Measurements from ENCODE around the gene TMEM200C.
A peak's percentile ranks its signal among the peaks of the same experiment; 100 is the strongest.
"Not testable (repeated sequence)": the region's sequence is repeated elsewhere in the genome, so short reads cannot be mapped to it uniquely, and the experiment has no call there.

Gene TMEM200C

DNA sequence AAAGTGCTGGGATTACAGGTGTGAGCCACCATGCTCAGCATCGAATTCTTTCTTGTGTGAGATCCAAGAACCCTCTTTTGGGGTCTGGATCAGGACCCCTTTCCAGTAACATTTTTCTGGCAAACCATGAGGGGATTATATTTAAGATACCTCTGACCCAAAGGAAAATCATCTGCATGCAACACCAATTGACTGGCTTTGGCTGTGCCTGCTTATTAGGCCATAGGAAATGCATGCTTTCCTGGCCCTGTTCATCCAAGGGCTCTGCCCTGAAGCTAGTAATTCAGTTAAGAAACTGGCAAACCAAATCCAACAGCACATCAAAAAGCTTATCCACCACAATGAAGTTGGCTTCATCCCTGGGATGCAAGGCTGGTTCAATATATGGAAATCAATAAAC, 33.2 kb downstream of the TMEM200C start:
- not testable (repeated sequence) for H3K4ac ChIP-seq (ENCODE audit: low read depth, low read length); H3K27me3 ChIP-seq (ENCODE audit: insufficient read depth, low read length); H3K14ac ChIP-seq (ENCODE audit: low read length); H4K8ac ChIP-seq (ENCODE audit: low read depth, low read length); H3K9me3 ChIP-seq (ENCODE audit: insufficient read depth, low read depth, low read length); H2BK12ac ChIP-seq (ENCODE audit: low read length); H4K91ac ChIP-seq (ENCODE audit: low read depth, low read length); H3K4me1 ChIP-seq (ENCODE audit: control insufficient read depth in 1 of 2, insufficient read depth in 2 of 2, low read length in 2 of 2); H3K23ac ChIP-seq (ENCODE audit: low read length); H2BK120ac ChIP-seq (ENCODE audit: insufficient read depth, low read length, poor library complexity); H2AK5ac ChIP-seq (ENCODE audit: low read length); H3K79me2 ChIP-seq (ENCODE audit: control insufficient read depth, insufficient read depth, low read length, poor library complexity); H2BK5ac ChIP-seq (ENCODE audit: low read depth, low read length, poor library complexity); H3K4me3 ChIP-seq (ENCODE audit: low read depth, low read length); H3K36me3 ChIP-seq (ENCODE audit: control insufficient read depth in 1 of 2, insufficient read depth in 2 of 2, low read length in 2 of 2); DNase-seq; H4K12ac ChIP-seq (ENCODE audit: low read depth, low read length); H3K27ac ChIP-seq (ENCODE audit: low read depth, low read length); H3K9ac ChIP-seq (ENCODE audit: low read length); H2AFZ ChIP-seq (ENCODE audit: insufficient read depth, low read length, poor library complexity); H3K18ac ChIP-seq (ENCODE audit: low read length); H3K4me2 ChIP-seq (ENCODE audit: low read length); H3K79me1 ChIP-seq (ENCODE audit: low read length)
- no CpG with 5 or more reads among the region's 1 CpG for WGBS (ENCODE audit: extremely low coverage, insufficient coverage, insufficient read length)

DNA sequence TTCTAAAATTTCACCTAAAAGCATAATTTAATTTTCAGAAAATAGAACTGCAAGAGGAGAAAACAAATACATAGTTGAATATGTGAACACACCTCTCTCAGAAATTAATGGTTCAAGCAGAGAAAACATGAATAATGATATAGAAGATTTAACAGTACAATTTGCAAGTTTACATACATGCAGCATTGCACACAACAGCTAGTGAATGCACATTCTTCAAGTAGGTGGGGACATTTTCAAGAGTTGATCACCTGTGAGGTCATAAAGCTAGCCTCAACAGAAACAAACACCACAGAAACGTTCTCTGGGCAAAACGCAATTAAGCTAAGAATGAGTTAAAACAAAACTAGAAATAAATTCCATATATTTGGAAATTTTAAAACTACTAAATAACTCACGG, 38.1 kb downstream of the TMEM200C start:
- Histone ChIP-seq H2AK5ac (ENCODE audit: low read length) (no peak overlapping the region), H2BK120ac (ENCODE audit: insufficient read depth, low read length, poor library complexity) (no peak overlapping the region), H2BK12ac (ENCODE audit: low read length) (no peak overlapping the region), H3K79me1 (ENCODE audit: low read length) (no peaks in the 10 kb centered on the region), H4K91ac (ENCODE audit: low read depth, low read length) (no peak overlapping the region), H3K18ac (ENCODE audit: low read length) (no peak overlapping the region), H3K27ac (ENCODE audit: low read depth, low read length) (no peak overlapping the region), H4K12ac (ENCODE audit: low read depth, low read length) (no peak overlapping the region), H4K8ac (ENCODE audit: low read depth, low read length) (no peak overlapping the region), H3K4ac (ENCODE audit: low read depth, low read length) (no peak overlapping the region), H3K36me3 (ENCODE audit: control insufficient read depth in 1 of 2, insufficient read depth in 2 of 2, low read length in 2 of 2) (no peaks in the 10 kb centered on the region), H3K4me3 (ENCODE audit: low read depth, low read length) (no peak overlapping the region), H2BK5ac (ENCODE audit: low read depth, low read length, poor library complexity) (no peak overlapping the region), H3K9me3 (ENCODE audit: insufficient read depth, low read depth, low read length) (peaks cover 2% of the 10 kb centered on the region), H3K23ac (ENCODE audit: low read length) (no peak overlapping the region), H3K4me1 (ENCODE audit: control insufficient read depth in 1 of 2, insufficient read depth in 2 of 2, low read length in 2 of 2) (no peaks in the 10 kb centered on the region), H2AFZ (ENCODE audit: insufficient read depth, low read length, poor library complexity) (no peak overlapping the region), H3K9ac (ENCODE audit: low read length) (no peak overlapping the region), H3K14ac (ENCODE audit: low read length) (no peak overlapping the region), H3K4me2 (ENCODE audit: low read length) (no peak overlapping the region), H3K27me3 (ENCODE audit: insufficient read depth, low read length) (no peaks in the 10 kb centered on the region), H3K79me2 (ENCODE audit: control insufficient read depth, insufficient read depth, low read length, poor library complexity) (no peaks in the 10 kb centered on the region)
- no peak for DNase-seq
- no CpG with 5 or more reads among the region's 3 CpGs for WGBS (ENCODE audit: extremely low coverage, insufficient coverage, insufficient read length)

DNA sequence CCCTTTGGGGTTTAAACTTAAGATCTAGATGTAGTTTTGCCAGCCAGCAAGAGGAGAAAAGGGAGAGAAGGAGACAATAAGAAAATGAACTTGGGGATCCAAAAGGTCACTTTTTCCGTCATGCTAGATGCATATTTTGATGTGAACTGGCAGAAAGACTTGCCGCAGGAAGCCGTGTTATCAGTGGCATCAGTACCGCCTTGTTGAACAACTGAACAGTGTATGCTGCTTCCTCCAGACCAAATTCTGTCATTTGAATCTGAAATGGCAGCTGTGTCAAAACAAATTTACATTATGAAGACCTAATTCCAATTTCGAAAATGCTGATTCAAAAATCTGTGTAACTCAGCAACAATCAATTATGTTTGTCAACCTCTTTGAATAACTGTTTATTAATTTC, 42.1 kb downstream of the TMEM200C start:
- Histone ChIP-seq H2BK5ac (ENCODE audit: low read depth, low read length, poor library complexity) (no peak overlapping the region), H3K4ac (ENCODE audit: low read depth, low read length) (no peak overlapping the region), H3K4me2 (ENCODE audit: low read length) (no peak overlapping the region), H2AFZ (ENCODE audit: insufficient read depth, low read length, poor library complexity) (no peak overlapping the region), H3K4me3 (ENCODE audit: low read depth, low read length) (no peak overlapping the region), H4K91ac (ENCODE audit: low read depth, low read length) (no peak overlapping the region), H3K14ac (ENCODE audit: low read length) (no peak overlapping the region), H3K4me1 (ENCODE audit: control insufficient read depth in 1 of 2, insufficient read depth in 2 of 2, low read length in 2 of 2) (no peaks in the 10 kb centered on the region), H3K23ac (ENCODE audit: low read length) (no peak overlapping the region), H3K9ac (ENCODE audit: low read length) (no peak overlapping the region), H2AK5ac (ENCODE audit: low read length) (no peak overlapping the region), H4K12ac (ENCODE audit: low read depth, low read length) (no peak overlapping the region), H3K79me2 (ENCODE audit: control insufficient read depth, insufficient read depth, low read length, poor library complexity) (no peaks in the 10 kb centered on the region), H3K18ac (ENCODE audit: low read length) (no peak overlapping the region), H2BK12ac (ENCODE audit: low read length) (no peak overlapping the region), H3K27me3 (ENCODE audit: insufficient read depth, low read length) (no peaks in the 10 kb centered on the region), H3K9me3 (ENCODE audit: insufficient read depth, low read depth, low read length) (no peaks in the 10 kb centered on the region), H2BK120ac (ENCODE audit: insufficient read depth, low read length, poor library complexity) (no peak overlapping the region), H3K27ac (ENCODE audit: low read depth, low read length) (no peak overlapping the region), H4K8ac (ENCODE audit: low read depth, low read length) (no peak overlapping the region), H3K79me1 (ENCODE audit: low read length) (no peaks in the 10 kb centered on the region), H3K36me3 (ENCODE audit: control insufficient read depth in 1 of 2, insufficient read depth in 2 of 2, low read length in 2 of 2) (no peaks in the 10 kb centered on the region)
- no CpG with 5 or more reads among the region's 5 CpGs for WGBS (ENCODE audit: extremely low coverage, insufficient coverage, insufficient read length)
- no peak for DNase-seq

DNA sequence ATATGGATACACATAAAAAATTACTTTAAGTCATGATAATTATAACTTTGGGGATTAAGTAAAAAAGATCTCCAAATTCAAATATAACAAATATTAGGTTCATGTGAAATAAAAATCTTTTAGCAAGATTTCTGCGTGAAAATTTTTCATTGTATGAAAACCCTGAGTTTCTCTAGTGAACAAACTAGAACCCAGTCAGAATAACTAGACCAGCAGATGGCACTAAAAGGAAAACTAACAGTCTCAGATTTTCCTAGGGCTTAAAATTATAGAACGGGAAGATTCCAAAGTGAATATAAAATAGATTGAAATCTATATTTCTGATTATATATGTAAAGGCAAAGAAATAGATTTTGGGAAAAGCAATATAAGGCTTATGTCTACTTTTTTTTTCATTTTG, 43.3 kb downstream of the TMEM200C start:
- no peaks in the 10 kb centered on the region for H3K9me3 ChIP-seq (ENCODE audit: insufficient read depth, low read depth, low read length)
- DNase-seq: peak in 1 of 2 donors; percentile 9
- no peaks in the 10 kb centered on the region for H3K27me3 ChIP-seq (ENCODE audit: insufficient read depth, low read length)
- H4K8ac ChIP-seq (ENCODE audit: low read depth, low read length): no peak overlapping the region
- no CpG with 5 or more reads among the region's 2 CpGs for WGBS (ENCODE audit: extremely low coverage, insufficient coverage, insufficient read length)
- H3K23ac ChIP-seq (ENCODE audit: low read length): no peak overlapping the region
- H2AK5ac ChIP-seq (ENCODE audit: low read length): no peak overlapping the region
- H4K91ac ChIP-seq (ENCODE audit: low read depth, low read length): no peak overlapping the region
- no peak overlapping the region for H3K4me3 ChIP-seq (ENCODE audit: low read depth, low read length)
- H3K9ac ChIP-seq (ENCODE audit: low read length): no peak overlapping the region
- H3K79me1 ChIP-seq (ENCODE audit: low read length): no peaks in the 10 kb centered on the region
- H3K36me3 ChIP-seq (ENCODE audit: control insufficient read depth in 1 of 2, insufficient read depth in 2 of 2, low read length in 2 of 2): no peaks in the 10 kb centered on the region
- no peak overlapping the region for H2BK5ac ChIP-seq (ENCODE audit: low read depth, low read length, poor library complexity)
- no peaks in the 10 kb centered on the region for H3K4me1 ChIP-seq (ENCODE audit: control insufficient read depth in 1 of 2, insufficient read depth in 2 of 2, low read length in 2 of 2)
- H3K79me2 ChIP-seq (ENCODE audit: control insufficient read depth, insufficient read depth, low read length, poor library complexity): no peaks in the 10 kb centered on the region
- H2AFZ ChIP-seq (ENCODE audit: insufficient read depth, low read length, poor library complexity): no peak overlapping the region
- no peak overlapping the region for H2BK12ac ChIP-seq (ENCODE audit: low read length)
- no peak overlapping the region for H4K12ac ChIP-seq (ENCODE audit: low read depth, low read length)
- no peak overlapping the region for H3K4ac ChIP-seq (ENCODE audit: low read depth, low read length)
- no peak overlapping the region for H3K4me2 ChIP-seq (ENCODE audit: low read length)
- H3K27ac ChIP-seq (ENCODE audit: low read depth, low read length): no peak overlapping the region
- H2BK120ac ChIP-seq (ENCODE audit: insufficient read depth, low read length, poor library complexity): no peak overlapping the region
- no peak overlapping the region for H3K14ac ChIP-seq (ENCODE audit: low read length)
- H3K18ac ChIP-seq (ENCODE audit: low read length): no peak overlapping the region
